HG03025 (cell line): ENCODE measurements around the gene SLC7A8.

Experiments
- ATAC-seq: cut with Tn5 transposase; IDR thresholded peaks from one replicate; pipeline ENCODE4 v1.9.1; 2021; ENCODE audit warnings: mild to moderate bottlenecking, moderate library complexity; ENCODE audit not compliant: unreplicated experiment, low FRiP score

Gene SLC7A8

GRCh38 chr14:23101986-23102625 is 81.4 kb downstream of the SLC7A8 start:
- no peak for ATAC-seq

DNA sequence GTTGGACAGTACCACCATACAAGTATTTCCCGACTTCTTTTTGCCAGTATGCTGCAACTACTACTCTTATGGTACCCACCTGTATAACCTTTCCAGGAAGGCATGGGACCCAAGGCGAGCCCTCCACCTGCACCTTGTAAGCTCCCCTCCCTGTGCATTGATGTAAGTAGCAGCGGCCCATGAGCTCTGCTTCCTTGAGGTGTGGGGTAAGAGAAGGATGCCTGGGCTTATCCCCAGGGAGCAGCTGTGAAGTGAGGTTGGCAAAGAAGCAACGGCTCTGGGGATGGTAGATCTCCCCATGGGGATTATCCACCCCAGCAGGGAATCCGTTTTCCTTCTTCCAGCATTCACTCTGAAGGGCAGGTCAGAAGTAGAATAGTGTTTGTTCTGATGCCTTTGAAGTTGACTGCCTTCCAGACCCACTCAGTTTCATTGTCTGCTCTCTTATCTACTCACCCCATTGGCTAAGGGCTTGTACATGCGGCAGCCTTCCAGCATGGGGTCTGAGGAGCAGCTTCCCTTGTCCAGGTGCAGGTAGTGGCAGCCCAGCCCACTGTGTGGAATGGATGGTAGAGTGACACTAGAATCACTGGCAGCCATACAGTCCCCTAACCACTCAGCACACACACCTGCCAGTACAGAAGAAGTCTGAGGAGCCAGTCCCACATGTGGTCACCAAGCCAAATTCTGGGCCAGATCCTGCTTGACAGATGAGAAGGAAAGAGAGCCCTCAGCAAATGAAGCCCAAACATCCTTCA is 82.1 kb downstream of the SLC7A8 start:
- ATAC-seq: no peak

DNA sequence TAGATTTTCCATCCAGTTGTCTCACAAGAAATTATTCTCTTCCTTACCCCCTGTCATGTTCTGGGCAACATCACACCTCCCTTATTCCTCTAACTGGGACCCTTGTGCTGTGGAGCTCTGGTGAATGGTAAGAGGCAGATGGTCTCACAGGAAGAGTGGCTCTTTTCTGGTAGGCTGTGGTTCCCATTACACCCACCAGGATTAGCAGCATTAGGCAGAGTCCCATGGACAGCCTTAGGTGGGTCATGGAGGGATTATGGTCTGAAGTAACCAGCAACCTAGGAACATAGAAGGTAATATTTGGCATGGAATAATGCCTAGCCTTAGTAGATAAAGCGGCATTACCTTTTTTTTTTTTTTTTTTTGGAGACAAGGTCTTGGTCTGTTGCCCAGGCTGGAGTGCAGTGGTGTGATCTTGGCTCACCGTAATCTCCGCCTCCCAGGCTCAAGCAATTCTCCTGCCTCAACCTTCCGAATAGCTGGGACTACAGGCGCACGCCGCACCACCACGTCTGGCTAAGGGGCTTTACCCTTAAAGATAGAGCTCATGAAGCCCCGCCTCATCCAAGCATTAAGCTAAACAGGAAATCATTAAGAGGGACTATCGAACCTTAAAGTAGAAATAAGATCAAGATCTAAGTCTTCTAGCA is 84.1 kb downstream of the SLC7A8 start:
- ATAC-seq: no peak

DNA sequence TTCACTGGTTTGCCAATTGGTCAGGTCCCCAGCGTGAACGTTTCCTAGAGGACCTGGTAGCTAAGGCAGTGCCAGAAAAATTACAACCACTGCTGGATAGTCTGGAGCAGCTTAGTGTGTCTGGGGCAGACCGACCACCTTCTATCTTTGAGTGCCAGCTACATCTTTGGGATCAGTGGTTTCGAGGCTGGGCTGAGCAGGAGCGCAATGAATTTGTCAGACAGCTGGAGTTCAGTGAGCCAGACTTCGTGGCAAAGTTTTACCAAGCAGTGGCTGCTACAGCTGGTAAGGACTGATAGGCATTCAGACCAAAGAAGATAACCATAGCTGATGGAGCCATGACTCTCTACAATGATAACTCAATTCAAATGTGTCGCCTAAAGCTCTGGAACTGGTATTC is 85.7 kb downstream of the SLC7A8 start:
- no peak for ATAC-seq

GRCh38 chr14:23095196-23096108 is 88.0 kb downstream of the SLC7A8 start, which contains the start of gene C14orf119:
Gene C14orf119 (plus strand): TSS chr14:23095505. CDS start chr14:23097659, 2,154 bp downstream.
- peak; percentile 81 for ATAC-seq

DNA sequence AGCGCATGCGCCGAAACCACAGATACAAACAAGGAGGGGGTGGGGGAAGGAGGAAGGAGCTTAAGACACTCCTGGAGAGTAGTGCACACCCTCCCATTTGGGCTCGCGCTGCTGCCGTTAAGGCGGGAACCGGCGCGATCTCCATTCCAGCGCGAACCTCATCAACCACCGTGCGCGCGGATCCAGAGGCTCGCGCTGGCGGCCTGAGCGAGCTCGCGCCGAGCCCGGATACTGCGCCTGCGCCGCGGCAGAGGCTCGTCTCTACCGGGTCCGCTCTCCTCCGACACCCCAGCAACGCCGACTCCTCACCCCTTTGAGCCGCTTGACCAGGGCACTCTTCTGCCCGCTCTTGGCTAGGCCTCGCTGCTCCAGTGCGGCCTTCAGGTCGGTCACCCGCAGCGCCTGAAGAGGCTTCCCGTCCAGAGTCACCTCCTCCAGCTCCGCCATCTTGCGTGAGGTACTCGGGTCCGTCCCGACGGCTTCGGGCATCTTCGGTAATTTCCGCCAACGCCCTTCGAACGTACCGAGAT is 88.7 kb downstream of the SLC7A8 start, which contains the start of gene ACIN1:
TSS of gene ACIN1 (minus strand) at position 471 of the 530 bp plus-strand sequence. CDS start at position 447, 24 bp downstream.
- ATAC-seq: peak; percentile 40

DNA sequence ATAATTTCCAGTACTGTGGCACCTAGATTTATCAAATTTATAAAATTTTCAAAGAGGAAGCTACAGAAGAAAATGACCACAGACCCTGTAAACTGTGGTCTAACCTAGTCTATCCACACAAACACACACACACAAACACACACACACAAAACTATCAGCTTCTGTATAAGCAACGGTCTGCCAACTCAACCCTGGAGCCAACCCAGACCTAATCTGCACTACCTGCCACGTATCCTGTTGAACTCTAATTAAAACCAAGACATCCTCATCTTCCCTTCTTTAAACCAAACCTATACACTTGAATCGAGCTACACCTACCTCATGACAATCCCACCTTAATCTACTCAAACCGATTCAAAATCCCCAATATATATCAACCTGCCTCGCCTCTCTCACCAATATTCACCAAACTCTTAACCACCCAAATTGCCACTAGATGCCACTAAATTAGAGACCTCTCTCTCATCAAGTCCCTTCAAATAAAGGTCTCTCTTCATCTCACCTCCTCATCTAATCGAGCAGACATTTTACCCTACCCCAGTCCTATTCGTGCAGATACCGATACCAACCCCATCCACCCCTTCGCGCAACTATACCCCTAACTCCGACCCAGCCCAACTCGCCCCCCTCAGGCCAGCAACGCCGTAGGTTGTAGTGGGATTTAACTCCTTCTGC is 89.3 kb downstream of the SLC7A8 start:
- ATAC-seq: no peak

DNA sequence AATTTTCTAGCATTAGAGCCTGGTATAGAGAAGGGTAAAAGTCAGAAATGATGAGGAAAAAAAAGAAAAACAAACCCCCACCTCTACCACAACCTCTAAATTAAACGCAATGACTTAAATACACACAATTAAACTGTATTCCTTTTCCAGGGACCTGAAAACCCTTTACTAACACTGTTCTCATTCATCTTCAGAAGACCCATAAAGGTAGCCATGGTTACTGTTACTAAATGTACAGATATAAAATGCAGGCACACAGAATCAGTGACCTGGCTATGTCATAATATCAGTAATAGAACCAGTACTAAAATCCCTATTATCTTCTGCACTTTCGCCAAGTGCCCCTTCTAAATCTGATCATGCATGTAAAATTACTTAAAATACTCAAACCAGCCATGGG is 89.9 kb downstream of the SLC7A8 start:
- no peak for ATAC-seq

GRCh38 chr14:23093104-23093503 is 90.4 kb downstream of the SLC7A8 start:
- no peak for ATAC-seq

- ATAC-seq: no peak
These were observed 91.9 kb downstream of the SLC7A8 start for GRCh38 chr14:23091294-23092225.

- ATAC-seq: no peak
These were observed 93.2 kb downstream of the SLC7A8 start for GRCh38 chr14:23090254-23090636.

DNA sequence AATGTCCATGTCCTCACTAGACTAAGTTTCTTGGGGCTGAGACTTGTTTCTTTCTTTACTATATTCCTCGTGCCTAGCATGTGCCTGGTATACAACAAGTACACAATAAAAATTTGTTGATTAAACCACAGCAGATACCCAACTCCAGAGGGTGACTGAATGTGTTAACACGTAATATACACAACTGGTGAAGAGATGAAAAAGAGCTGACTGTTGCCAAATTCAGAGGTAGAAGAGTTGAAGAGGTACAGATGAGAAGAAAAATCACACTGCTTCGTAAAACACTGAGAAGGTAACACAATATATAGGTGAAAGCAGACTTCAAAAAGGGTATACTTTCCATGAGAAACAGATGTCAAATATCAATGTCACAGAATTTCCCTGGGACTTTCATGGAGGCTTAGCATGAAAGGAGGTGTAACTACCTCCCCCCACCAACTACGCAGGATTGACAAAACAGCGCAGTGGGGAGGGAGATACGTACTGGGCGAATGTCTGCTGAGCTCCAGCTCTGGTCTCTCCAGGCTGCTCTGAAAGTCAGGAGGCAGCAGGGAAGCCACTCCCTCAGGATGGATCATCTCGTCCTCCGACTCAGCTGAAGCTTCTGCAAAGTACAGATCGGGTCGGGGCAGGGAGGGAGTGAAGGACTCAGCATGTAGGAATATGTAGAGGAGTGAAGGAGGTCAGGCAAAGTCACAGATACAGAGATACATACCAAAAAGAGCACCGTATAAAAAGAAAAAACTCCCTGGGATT is 93.8 kb downstream of the SLC7A8 start:
- ATAC-seq: no peak

DNA sequence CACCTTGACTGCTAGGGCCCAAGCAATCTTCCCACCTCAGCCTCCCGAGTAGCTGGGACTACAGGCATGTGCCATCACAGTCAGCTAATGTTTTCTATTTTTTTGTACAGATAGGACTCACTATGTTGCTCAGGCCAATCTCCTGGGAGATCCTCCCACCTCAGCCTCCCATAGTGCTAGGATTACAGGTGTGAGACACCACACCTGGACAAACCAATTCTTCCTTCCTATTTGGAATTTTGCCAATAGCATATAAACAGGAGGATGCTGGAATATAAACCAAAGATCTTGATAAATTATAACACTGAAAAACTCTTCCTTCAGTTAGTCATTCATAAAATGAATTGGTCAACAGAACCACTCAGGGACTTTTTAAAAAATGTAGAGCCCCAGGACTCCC is 96.9 kb downstream of the SLC7A8 start:
- ATAC-seq: no peak

GRCh38 chr14:23085458-23085857 is 98.0 kb downstream of the SLC7A8 start:
- no peak for ATAC-seq

DNA sequence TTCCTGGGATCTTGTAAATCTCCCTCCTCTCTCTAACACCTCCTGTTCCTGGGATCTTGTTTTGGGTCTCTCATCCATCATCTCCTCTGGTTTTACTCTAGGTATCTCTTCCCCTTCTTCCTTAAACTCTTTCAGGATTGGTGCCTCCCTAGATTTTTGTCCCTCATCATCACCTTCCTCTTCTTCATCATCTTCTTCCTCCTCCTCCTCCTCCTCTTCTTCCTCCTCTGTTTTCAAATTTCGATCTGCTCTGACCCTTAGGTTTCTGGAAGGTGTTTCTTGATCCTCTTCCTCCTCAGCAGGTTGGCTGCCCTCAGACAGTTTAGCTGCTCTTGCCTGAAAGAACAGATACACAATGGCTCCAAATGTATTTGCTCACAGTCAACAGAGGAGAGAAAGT is 103.0 kb downstream of the SLC7A8 start:
- ATAC-seq: no peak

DNA sequence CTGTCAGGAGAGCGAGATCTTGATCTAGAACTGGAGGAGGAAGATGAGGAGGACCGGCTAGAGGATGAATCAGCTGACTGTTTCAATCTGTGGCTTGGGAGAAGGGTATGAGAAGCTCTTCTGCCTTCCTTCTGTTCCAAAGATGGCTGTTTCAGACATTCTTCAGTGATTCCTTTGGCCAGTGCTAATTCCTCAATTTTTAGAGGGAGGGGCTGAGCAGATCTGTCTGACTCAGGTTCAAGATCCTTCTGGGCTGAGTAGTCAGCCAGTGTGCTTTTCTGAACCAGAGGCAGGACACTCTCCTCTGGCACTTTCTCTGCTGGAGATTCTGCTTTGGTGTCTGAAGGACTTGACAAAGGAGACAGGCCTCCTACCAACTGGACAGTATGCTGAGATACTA is 103.7 kb downstream of the SLC7A8 start:
- ATAC-seq: no peak

GRCh38 chr14:23078692-23079116 is 104.8 kb downstream of the SLC7A8 start:
- no peak for ATAC-seq

GRCh38 chr14:23077962-23078361 is 105.5 kb downstream of the SLC7A8 start:
- ATAC-seq: no peak
